ENCODE data around the gene NAALADL2. TPM values are rescaled to one million over a fixed set of nuclear protein-coding genes. Genes with fewer than 3 reads are reported as not detected.
"Not testable (repeated sequence)": the region's sequence is repeated elsewhere in the genome, so short reads cannot be mapped to it uniquely, and the experiment has no call there.

NAALADL2 gene
- total RNA-seq, 2 experiments from 2014 or later: not detected

DNA sequence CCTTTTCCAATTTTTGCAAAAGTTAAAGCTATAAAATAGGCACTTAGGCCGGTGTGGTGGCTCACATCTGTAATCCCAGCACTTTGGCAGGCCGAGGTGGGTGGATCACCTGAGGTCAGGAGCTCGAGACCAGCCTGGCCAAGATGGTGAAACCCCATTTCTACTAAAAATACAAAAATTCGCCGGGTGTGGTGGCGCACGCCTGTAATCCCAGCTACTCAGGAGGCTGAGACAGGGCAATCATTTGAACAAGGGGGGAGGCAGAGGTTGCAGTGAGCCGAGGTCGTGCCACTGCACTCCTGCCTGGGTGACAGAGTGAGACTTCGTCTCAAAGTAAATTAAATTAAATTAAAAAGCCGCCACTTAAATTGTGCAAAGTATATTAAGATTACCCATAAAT, 412.3 kb downstream of the NAALADL2 start:
- CTCF ChIA-PET; H3K27ac Mint-ChIP-seq; H3K36me3 Mint-ChIP-seq; H3K4me3 Mint-ChIP-seq; DNase-seq; H3K9me3 Mint-ChIP-seq (ENCODE audit: low read depth); ATAC-seq; H3K27me3 Mint-ChIP-seq; H3K4me1 Mint-ChIP-seq: not testable (repeated sequence)

DNA sequence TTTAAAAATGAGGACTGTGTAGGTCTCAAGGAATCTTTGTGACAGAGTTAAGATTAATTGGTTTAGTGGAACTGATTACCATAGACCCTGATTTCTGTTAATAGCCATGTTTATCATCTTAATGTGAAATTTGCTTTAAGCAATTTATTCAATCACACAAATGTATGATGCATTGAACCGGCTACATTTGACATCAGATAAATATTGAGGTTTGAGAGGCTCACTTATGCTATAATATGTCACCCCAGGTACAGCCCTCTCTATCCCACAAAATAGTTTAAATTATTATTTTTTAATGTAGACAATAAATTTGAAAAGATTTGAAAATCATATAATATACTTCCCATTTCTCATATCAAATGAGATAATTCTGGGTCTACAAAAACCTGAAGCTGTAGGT, 413.3 kb downstream of the NAALADL2 start:
- no peak overlapping the region for H3K4me3 Mint-ChIP-seq
- no peaks in the 10 kb centered on the region for H3K36me3 Mint-ChIP-seq
- ATAC-seq (no peak), DNase-seq (no peak)
- CTCF ChIA-PET: no interaction called here
- H3K9me3 Mint-ChIP-seq (ENCODE audit: low read depth): no peaks in the 10 kb centered on the region
- H3K27me3 Mint-ChIP-seq: no peaks in the 10 kb centered on the region
- H3K4me1 Mint-ChIP-seq: no peaks in the 10 kb centered on the region
- H3K27ac Mint-ChIP-seq: no peak overlapping the region

- no peaks in the 10 kb centered on the region for H3K36me3 Mint-ChIP-seq
- H3K27me3 Mint-ChIP-seq: no peaks in the 10 kb centered on the region
- H3K4me3 Mint-ChIP-seq: no peak overlapping the region
- ATAC-seq: no peak
- H3K27ac Mint-ChIP-seq: no peak overlapping the region
- CTCF ChIA-PET: no interaction called here
- DNase-seq: no peak
- H3K9me3 Mint-ChIP-seq (ENCODE audit: low read depth): no peaks in the 10 kb centered on the region
- no peaks in the 10 kb centered on the region for H3K4me1 Mint-ChIP-seq
Observed at GRCh38 chr3:175273573-175273972, 414.4 kb downstream of the NAALADL2 start.

GRCh38 chr3:175274056-175274455, 414.9 kb downstream of the NAALADL2 start:
- no peaks in the 10 kb centered on the region for H3K36me3 Mint-ChIP-seq
- no peak overlapping the region for H3K4me3 Mint-ChIP-seq
- ATAC-seq (no peak), DNase-seq (no peak)
- no peaks in the 10 kb centered on the region for H3K27me3 Mint-ChIP-seq
- H3K9me3 Mint-ChIP-seq (ENCODE audit: low read depth): no peaks in the 10 kb centered on the region
- CTCF ChIA-PET: no interaction called here
- no peak overlapping the region for H3K27ac Mint-ChIP-seq
- H3K4me1 Mint-ChIP-seq: no peaks in the 10 kb centered on the region

GRCh38 chr3:175274474-175275218, 415.5 kb downstream of the NAALADL2 start:
- ATAC-seq: no peak
- CTCF ChIA-PET: no interaction called here
- Mint-ChIP-seq H3K9me3 (ENCODE audit: low read depth) (no peaks in the 10 kb centered on the region), H3K36me3 (no peaks in the 10 kb centered on the region), H3K27ac (no peak overlapping the region), H3K4me3 (no peak overlapping the region), H3K27me3 (no peaks in the 10 kb centered on the region), H3K4me1 (no peaks in the 10 kb centered on the region)
- DNase-seq: no peak

DNA sequence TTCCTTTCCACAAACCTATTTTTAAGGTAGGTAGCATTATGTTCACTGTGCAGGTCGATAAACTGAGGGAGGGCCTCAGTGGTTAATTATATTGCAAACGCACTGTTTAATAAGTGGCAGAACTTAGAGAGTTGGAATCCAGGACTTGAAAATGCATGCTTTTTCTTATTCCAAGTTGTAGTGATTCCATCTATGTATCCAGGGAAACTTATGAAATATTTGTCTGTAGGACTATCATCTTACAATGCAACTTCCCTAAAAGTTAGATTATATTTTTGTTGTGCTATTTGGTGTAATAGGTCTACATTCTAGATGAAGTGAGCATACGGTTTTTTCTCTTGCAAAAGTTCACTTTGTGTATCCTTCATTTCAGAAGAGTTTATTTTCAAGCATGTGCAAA, 419.5 kb downstream of the NAALADL2 start:
- CTCF ChIA-PET: no interaction called here
- Mint-ChIP-seq H3K27me3 (no peaks in the 10 kb centered on the region), H3K4me3 (no peak overlapping the region), H3K36me3 (no peaks in the 10 kb centered on the region), H3K4me1 (no peaks in the 10 kb centered on the region), H3K9me3 (ENCODE audit: low read depth) (no peaks in the 10 kb centered on the region), H3K27ac (no peak overlapping the region)
- no peak for ATAC-seq
- no peak for DNase-seq

GRCh38 chr3:175279457-175279856, 420.3 kb downstream of the NAALADL2 start:
- Mint-ChIP-seq H3K27ac (no peak overlapping the region), H3K36me3 (no peaks in the 10 kb centered on the region), H3K4me3 (no peak overlapping the region), H3K4me1 (no peaks in the 10 kb centered on the region), H3K9me3 (ENCODE audit: low read depth) (no peaks in the 10 kb centered on the region), H3K27me3 (no peaks in the 10 kb centered on the region)
- ATAC-seq (no peak), DNase-seq (no peak)
- CTCF ChIA-PET: no interaction called here

GRCh38 chr3:175279911-175280310, 420.8 kb downstream of the NAALADL2 start:
- CTCF ChIA-PET: no interaction called here
- DNase-seq: no peak

DNA sequence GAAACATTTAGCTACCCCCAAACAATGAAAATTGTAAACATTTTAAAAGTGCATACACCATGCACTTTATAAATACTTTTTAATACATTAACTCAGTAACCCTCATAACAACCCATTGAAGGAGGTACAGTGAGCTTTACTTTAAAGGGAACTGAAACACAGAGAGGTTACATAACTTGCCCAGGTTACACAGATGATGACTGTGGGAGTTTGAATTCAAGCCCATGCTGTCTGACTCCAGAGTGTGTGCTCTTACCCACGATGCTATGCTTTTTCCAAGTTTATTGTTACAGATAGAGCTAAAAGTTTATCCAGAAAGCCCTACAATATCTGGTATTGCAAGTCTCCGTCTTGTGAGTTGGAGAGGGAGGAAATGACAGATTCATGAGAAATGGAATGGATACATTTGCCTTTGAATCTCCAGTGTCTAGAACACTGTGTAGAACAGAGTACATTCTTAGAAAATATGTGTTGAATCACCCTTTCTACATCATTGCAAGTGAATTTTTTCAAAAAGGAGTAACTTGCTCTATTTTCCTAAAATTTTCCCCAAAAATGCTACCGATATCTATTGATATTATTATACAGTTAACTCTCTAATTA, 428.3 kb downstream of the NAALADL2 start:
- DNase-seq (no peak), ATAC-seq (no peak)
- Mint-ChIP-seq H3K27me3 (no peaks in the 10 kb centered on the region), H3K27ac (no peak overlapping the region), H3K9me3 (ENCODE audit: low read depth) (peaks cover 2% of the 10 kb centered on the region), H3K4me3 (no peak overlapping the region), H3K4me1 (no peaks in the 10 kb centered on the region), H3K36me3 (no peaks in the 10 kb centered on the region)
- CTCF ChIA-PET: no interaction called here

More at GRCh38 chr3:175279911-175280310, 420.8 kb downstream of the NAALADL2 start:
- Mint-ChIP-seq H3K27ac (no peak overlapping the region), H3K4me3 (no peak overlapping the region), H3K27me3 (no peaks in the 10 kb centered on the region), H3K36me3 (no peaks in the 10 kb centered on the region), H3K9me3 (ENCODE audit: low read depth) (no peaks in the 10 kb centered on the region), H3K4me1 (no peaks in the 10 kb centered on the region)
- no peak for ATAC-seq

- Mint-ChIP-seq H3K9me3 (ENCODE audit: low read depth) (peaks cover 2% of the 10 kb centered on the region), H3K4me1 (no peaks in the 10 kb centered on the region), H3K36me3 (no peaks in the 10 kb centered on the region), H3K4me3 (no peak overlapping the region), H3K27me3 (no peaks in the 10 kb centered on the region), H3K27ac (no peak overlapping the region)
- ATAC-seq: no peak
- DNase-seq: no peak
- CTCF ChIA-PET: no interaction called here
Observed at GRCh38 chr3:175288621-175289020, 429.5 kb downstream of the NAALADL2 start.

GRCh38 chr3:175294793-175295192, 435.7 kb downstream of the NAALADL2 start:
- Mint-ChIP-seq H3K4me3 (no peak overlapping the region), H3K27ac (no peak overlapping the region), H3K9me3 (ENCODE audit: low read depth) (no peaks in the 10 kb centered on the region), H3K36me3 (no peaks in the 10 kb centered on the region), H3K4me1 (no peaks in the 10 kb centered on the region), H3K27me3 (no peaks in the 10 kb centered on the region)
- CTCF ChIA-PET: no interaction called here
- ATAC-seq (no peak), DNase-seq (no peak)

GRCh38 chr3:175295248-175296130, 436.4 kb downstream of the NAALADL2 start:
- DNase-seq (no peak), ATAC-seq (no peak)
- Mint-ChIP-seq H3K9me3 (ENCODE audit: low read depth) (no peaks in the 10 kb centered on the region), H3K27me3 (no peaks in the 10 kb centered on the region), H3K27ac (no peak overlapping the region), H3K4me3 (no peak overlapping the region), H3K4me1 (no peaks in the 10 kb centered on the region), H3K36me3 (no peaks in the 10 kb centered on the region)
- CTCF ChIA-PET: no interaction called here

DNA sequence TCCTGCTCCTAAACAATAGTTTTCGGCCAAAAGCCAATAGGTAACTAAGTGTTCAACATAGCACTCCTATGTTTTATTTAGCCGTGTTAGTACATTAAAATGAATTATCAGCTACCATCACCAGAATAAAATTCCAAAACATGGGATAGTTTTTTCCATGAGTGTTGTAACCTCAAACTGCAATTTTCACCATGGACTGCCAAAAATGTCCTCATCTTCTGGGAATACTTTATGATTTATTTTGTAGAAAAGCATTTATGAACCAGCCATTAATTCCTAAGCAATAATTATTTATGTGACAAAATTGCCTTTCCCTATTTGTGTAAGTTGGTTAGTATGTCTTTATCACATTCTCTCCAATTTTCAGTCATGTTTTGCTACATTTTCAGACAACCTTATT, 438.1 kb downstream of the NAALADL2 start:
- Mint-ChIP-seq H3K4me3 (no peak overlapping the region), H3K36me3 (no peaks in the 10 kb centered on the region), H3K27me3 (no peaks in the 10 kb centered on the region), H3K4me1 (no peaks in the 10 kb centered on the region), H3K9me3 (ENCODE audit: low read depth) (no peaks in the 10 kb centered on the region), H3K27ac (no peak overlapping the region)
- DNase-seq (no peak), ATAC-seq (no peak)
- CTCF ChIA-PET: no interaction called here

- no peak overlapping the region for H3K4me3 Mint-ChIP-seq
- H3K9me3 Mint-ChIP-seq (ENCODE audit: low read depth): no peaks in the 10 kb centered on the region
- no peaks in the 10 kb centered on the region for H3K4me1 Mint-ChIP-seq
- H3K27ac Mint-ChIP-seq: no peak overlapping the region
- H3K36me3 Mint-ChIP-seq: no peaks in the 10 kb centered on the region
- no peaks in the 10 kb centered on the region for H3K27me3 Mint-ChIP-seq
- CTCF ChIA-PET: no interaction called here
- DNase-seq (no peak), ATAC-seq (no peak)
Observed at GRCh38 chr3:175301741-175302140, 442.6 kb downstream of the NAALADL2 start.
